GM18861 (cell line): Measurements from ENCODE around the gene LRP5.
"Not testable (repeated sequence)": the region's sequence is repeated elsewhere in the genome, so short reads cannot be mapped to it uniquely, and the experiment has no call there.

Experiments used
- ATAC-seq: cut with Tn5 transposase; IDR thresholded peaks from one replicate; pipeline ENCODE4 v1.9.1; 2021; ENCODE audit not compliant: unreplicated experiment

LRP5 gene

DNA sequence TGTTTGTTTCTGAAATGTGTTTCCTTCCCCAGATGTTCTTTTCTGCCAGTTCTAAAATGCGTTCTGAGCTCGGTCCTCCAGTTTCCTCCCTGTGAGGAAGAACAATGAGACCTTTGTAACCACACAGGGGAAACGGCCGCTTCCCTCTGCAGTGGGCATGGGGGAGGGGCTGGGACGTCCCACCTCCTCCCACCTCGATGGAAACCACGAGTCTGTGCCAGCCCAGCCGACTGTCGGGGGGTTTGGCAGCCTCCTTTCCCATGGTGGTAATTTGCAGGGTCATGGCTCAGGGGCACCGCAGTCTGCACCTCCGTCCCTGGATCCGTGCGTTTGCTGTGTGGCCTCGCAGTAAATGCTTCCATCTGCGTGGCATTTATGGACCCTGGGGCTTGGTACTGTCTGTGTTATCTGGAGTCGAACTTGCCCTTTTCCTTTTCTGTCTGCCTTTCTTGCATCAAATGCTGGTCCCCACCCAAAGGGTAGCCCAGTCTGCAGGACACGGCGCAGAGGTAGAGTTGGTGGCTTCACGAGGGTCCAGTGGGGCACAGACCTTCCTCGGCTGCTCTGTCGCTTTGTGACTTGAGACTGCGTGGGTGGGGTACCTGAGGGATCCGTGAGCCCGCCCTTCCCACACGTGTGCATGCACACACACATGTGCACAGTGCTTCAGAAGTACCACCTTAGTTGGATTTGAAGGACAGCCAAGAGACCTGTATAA, 16.1 kb downstream of the LRP5 start:
- no peak for ATAC-seq

DNA sequence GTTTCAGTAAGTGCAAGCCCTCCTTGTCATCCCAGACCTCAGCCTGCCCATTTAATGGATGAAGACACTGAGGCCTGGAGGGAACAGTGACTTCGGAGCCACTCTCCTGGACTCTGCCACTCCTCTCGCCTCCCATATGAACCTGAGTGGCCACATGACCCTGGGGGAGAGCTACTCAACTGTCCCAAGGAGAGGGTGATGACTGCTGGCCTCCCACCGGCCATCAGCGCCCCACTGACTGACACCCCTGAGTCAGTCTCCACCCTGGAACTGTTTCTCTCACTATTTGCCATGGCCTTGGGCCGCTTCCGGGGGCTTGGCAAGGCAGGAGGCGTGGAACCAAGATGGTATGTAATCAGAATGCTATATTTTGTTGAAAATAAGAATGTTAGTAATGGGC, 17.1 kb downstream of the LRP5 start:
- ATAC-seq = no peak

DNA sequence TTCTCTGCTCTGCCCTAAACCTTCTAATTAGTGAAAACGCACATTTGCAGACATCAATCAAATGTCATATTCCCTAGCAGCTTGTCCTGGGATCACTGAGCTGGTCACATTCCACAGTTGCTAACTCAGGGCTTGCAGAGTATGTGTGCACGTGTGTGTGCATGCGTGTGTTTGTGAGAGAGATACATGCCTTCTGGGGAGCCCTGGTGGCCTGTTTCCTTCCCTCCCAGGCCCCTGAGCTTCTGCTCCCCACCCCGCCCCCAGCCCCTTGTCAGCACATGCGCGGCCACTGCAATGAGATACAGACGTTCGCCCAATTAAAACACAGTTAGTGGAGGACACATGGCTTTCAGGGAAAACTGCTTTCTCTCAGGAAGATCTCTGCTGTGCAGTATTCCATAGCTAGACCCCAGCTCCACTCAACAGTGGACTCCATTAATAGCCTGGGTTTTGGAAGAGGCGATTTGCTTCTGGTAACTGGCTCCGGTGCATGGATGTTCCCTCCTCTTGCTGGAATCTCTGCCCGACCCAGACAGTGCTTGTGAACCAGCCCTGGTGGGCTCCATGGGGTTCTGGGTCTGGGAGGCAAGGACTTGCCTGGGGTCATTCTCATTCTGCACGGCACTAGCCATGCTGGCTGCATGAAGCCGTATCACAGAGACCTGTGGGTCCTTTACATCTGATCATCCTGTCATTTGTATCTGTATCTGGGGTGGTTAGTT, 17.7 kb downstream of the LRP5 start:
- no peak for ATAC-seq

DNA sequence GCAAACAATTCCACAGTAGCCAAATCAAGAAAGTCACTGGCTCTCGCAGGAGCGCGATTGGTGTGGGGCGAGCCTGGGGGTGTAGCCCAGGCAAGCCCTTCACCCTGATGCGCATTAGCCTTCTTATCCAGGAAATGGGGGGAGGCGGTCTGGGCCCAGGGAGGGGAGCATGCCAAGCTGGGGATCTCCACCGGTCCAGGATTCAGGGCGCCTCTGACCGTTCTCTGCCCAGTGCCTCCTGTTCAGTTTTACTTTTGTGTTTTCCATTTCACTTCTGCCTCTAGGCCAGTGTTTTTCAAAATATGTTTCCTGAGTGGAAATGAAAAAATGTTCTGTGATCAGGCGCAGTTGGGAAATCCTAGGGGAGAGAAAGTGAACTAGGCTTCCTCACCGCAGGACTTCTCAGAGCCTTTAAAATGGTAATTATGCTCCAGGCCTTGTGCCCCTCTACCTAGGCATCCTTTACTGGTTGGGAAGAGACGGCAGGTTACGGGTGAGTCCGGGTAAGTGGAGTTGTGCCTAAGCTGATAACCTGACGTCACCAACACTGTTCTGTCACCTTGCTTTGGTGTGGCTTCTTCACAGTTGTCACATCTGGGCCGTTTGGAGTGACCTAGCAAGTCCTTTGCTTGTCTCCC, 18.4 kb downstream of the LRP5 start:
- ATAC-seq = no peak

DNA sequence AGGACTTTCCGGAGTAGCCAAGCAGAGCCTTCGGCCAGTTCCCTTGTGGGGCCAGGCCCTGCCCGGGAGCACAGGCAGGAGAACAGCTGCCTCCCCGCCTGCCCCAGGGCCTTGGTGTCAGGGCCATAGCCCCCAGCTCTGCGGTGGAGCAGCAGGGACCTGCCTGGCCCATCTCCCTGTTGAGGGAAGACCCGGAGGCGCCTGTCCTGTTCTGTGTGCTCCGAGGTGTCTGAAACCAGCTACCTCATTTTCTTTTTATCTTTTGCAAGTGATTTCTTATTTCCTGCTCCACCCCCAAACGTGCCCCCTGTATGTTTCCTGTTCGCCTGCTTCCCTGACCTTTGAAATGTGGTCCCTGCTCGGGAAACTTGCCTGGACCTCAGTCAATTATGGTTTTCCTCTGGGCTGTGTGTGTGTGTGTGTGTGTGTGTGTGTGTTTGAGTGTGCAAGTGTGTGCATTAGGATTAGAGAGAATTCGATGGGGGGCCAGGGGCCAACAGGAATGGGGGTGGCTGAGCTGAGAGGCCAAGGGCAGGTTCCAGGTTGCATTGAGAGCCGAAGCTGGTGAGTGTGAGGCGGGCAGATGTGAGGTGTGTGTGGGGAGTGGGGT, 19.1 kb downstream of the LRP5 start:
- ATAC-seq = no peak

DNA sequence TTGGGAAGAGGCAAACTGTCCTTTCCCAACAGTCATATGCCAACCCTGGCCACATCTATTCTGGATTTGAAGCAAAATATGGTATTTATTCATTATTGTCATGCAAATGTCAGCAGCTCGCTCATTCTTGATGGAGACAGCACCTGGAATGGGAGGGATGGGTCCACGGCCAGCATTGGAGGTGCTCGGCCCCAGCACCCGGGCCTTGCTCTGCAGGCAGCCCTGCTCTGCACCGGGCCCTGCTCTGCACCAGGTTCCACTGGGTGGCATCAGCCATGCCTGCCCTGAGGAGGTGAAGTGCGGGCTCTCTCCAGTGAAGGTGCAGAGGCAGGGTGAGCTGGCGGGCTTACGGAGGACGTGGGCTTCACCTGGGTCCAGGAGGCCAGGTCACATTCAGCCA, 19.8 kb downstream of the LRP5 start:
- no peak for ATAC-seq

DNA sequence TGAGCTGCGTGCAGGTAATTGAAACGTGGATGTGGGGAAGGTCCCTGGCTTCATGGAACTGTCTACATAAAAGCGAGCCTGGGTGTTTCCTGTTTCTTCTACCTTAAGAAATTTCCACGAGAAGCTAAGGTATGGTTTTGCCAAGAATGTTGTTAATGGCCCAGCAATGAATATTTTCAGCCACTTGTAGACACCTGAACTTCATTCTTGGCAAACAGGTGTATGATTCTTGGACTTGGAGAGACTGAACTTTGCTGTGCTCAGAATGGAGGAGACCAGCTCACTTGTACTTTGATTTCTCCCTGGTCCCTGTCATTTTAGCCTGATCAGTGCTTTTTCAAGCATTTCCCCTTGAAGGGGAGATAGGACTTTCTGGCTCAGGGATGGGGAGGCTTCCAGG, 20.8 kb downstream of the LRP5 start:
- no peak for ATAC-seq

DNA sequence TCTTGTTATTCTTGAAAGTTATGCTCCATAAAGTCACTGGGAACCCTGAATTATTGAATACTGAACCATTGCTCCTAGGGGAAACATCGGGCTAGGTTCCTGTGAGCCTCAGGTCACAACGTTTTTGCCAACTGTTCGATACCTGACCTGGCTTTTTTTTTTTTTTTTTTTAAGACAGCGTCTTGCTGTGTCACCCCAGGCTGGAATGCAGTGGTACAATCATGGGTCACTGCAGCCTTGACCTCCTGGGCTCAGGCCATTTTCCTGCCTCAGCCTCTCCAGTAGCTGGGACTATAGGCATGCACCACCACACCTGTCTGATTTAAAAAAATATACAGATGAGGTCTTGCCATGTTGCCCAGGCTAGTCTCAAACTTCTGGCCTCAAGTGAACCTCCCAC, 22.5 kb downstream of the LRP5 start:
- no peak for ATAC-seq

DNA sequence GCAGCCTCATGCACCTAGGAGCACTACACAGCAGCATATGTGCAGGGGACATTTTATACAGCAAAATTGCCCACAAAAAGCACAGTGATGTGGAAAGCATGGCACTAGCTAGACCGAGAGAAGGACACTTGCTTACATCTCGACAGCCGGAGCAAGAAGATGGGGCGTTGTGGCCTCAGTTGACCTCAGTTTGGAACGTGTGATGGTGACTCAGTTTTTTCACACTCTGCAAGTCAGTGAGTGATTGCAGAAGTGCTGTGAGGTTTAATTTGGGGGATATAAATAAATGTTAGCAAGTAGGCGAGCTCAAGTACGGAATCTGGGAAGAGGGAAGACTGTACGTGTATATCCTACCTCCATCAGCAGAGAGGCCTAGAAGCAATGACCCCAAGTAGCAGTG, 23.3 kb downstream of the LRP5 start:
- no peak for ATAC-seq

DNA sequence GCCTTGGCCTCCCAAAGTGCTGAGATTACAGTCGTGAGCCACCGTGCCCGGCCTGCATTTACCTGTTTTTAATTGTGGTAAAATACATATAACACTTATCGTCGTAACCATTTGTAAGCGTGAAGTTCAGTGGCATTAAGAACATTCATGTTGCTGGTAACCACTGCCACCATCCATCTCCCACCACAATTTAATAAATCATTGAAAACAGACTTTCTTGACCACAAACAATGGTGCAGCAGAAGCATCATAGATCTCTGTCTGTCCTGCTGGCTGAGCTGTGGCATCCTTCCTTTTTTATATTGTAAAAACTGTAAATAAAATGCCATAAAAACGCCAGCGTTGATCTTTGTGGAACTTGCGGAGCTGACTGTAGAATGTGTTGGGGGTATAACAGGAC, 24.3 kb downstream of the LRP5 start:
- no peak for ATAC-seq

DNA sequence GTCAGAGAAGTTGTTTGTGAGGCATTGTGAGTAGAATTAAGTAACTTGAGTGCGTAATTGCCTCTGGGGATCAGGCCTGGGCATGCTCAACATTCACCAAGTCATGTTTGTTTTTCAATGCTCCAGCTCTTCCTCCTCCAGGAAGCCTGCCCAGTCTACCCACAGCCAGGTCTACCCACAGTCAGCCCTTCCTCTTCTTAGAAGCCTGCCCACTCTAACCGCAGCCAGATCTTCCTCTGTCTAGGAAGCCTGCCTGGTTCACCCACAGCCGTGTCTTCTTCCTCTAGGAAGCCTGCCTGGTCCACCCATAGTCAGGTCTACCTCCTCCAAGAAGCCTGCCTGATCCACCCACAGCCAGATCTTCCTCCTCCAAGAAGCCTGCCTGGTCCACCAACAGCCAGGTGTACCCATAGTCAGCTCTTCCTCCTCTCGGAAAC, 25.0 kb downstream of the LRP5 start:
- ATAC-seq = no peak

DNA sequence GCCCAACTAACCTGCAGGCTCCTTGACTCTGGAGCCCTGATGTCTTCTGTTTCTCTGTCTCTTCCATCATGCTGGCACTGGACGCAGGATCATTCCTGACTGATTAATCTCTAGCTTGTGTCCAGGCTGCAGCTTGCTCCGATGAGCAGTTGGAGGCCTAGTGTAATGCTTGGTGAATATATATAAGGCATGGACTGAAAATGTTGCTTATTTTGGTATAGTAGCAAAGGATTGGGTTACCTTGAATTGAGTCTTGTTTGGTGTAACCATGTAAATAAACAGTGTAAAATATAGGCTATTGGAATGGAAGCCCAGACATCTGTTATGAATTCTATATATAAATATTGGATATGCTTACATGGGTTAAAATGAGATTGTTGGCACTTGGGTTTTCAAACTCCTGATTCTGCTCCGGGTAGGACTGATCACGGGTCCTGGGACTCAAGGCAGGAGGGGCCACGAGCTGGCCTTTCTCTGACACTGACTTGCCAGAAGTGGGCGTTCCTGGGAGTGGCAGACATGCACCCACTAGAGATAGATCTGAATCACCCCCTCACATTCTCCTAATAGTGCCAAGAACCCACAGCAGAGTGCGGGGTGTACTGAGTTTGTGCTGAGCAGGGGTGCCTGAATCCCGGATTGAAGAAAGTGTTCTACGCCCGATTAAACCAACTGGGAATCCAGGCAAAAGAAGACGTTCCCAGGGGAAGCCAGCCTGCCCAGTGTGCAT, 25.8 kb downstream of the LRP5 start:
- ATAC-seq = no peak

DNA sequence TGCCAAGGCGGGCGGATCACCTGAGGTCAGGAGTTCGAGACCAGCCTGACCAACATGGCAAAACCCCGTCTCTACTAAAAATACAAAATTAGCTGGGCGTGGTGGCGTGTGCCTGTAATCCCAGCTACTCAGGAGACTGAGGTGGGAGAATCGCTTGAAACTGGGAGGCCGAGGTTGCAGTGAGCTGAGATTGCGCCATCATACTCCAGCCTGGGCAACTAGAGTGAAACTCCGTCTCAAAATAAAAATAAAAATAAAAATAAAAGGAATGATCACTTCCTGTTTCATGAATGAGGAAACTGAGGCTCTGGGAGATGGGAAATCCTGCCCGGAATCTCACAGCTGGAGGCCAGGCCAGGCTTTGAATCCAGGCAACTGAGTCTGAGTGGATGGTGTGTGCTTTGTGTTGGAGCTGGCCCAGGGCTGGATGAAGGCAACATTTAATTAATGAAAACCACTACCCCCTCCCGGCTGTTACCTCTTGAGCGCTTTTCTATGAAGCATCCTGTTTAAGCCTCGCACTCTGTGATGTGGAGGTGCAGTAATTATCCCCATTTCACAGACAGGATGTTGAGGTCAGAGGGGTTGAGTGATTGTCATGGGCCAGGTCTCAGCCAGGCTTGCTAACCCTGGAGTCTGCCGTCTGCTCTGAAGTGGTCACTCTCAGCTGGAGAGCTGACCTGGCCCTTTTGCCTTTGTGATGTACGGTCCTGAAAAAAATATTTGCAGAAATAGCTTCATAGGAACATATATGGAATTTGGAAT, 27.8 kb downstream of the LRP5 start:
- ATAC-seq = no peak

DNA sequence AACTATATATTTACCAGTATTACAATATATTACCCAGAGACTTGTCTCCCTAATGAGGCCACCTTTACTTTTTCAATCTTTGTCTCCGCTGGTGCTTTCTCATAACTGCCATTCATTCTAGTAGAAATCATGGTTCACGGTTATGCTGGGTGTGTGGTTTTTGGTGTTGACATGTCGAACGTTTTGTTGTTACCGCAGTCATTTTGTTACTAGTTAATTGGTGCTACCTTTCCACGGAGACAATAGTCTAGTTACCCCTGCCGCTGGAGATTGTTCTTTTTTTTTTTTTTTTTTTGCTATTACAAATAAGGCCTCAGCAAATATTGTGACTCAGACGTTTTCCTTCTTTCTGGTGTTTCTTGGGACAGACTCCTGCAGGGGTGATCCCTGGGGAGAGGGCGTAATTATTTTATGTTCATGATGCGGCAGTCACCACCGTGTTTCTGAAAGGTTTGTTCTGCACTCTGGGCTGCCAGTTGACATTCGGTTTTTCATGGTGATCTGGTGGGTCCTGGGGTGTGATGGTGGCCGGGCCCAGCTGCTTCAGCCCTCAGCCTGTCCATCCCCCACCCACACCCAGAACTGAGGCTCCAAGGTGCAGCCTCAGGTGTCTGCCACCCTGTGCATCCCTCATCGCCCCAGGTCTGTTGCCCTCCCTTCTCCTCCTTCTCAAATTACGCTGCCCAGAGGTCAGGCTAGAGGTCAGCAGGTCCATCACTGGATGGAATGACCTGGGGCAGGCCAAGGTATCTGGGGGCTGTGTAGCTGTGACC, 28.6 kb downstream of the LRP5 start:
- ATAC-seq = no peak

DNA sequence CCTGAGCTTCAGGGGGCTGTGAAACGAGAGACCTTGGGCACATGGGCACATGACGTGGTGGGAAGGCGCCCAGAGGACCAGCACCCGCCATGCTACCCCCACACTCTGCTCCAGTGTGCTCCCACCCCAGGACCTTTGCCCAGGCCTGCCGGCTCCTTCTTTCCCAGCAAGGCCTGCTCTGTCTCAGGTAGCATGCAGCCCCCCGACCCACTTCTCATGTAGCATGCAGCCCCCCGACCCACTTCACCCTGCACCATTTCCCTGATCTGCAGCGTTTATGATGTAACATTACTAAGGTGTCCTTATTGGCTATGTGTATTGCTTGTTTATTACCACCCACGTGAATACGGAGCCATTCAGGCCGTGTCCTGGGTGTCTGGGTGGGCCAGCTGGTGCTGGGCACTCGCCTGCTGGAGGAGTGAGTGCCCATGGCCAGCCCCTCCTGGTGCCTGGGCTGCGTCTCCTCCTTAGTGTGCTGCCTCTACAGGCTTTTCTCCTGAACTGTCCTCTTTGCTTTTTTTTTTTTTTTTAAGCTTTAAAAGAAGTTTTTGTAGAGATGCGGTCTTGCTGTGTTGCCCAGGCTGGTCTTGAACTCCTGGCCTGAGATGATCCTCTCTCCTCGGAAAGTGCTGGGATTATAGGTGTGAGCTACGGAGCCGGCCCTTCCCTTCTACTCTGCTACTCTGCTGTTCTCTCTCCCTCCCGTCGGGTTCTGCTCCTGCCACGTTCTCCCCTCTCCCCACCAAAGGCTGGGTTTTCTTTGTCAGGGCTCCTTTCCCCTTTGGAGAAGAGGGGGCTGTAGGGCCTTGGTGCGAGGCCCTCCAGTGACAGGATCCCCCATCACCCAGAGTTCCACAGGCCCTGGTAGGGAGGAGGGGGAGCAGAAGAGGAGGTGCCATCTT, 29.4 kb downstream of the LRP5 start:
- ATAC-seq = no peak

DNA sequence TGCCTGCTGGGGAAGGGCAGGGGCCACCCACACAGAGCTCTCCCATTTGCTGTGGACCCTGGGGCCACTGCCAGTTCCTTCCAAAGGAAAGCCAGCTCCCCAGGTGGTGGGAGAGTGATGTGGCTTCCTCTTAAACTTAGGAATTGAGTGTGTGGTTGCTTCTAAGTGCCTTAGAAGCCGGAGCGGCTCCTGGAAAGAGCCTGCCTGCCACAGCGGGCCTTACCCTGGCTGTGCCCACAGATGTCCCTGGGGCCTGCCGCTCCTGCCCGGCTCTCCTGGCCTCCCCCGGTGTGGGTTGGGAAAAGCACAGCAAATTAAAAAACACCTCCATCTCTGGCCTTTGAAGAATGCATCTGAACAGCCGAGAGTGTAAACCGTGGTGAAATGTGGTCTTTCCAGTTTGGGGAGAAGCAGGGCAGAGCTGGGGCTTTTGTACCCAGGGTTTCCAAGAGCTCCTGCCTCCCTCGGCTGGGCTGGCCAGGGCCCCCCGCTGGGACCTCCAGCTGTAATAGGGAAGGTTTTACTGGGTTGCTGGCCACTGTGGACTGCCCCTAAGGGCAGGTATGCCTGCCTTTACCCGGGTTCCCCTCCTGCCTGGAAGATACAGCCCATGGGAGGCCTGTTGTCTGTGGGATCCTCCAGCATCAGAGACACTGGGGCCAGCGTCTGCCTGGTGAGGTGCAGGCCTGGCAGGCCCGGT, 30.2 kb downstream of the LRP5 start:
- ATAC-seq = no peak

DNA sequence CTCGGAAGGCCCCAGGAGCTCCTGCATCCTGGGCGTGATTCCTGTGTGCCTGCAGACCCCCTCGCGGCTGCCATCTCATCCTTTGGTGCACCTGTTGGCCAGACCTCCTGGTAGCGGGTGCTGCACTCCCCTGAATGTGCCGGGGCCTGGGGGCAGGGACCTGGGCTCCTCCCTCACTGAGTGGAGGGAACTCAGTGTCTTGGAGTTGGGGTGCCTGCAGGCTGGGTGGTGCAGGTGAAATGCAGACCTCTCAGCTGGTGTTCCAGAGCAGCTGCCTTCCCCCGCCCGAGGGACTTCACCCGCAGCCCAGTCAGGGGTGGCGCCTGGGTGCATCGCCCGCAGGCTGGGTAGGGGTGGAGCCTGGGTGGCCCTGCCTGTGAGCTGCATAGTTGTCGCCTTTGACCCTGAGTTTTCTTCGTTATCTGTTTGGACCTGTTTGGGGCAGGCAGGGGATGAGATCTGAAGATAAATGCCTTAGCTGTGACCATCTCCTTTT, 31.4 kb downstream of the LRP5 start:
- ATAC-seq = no peak

DNA sequence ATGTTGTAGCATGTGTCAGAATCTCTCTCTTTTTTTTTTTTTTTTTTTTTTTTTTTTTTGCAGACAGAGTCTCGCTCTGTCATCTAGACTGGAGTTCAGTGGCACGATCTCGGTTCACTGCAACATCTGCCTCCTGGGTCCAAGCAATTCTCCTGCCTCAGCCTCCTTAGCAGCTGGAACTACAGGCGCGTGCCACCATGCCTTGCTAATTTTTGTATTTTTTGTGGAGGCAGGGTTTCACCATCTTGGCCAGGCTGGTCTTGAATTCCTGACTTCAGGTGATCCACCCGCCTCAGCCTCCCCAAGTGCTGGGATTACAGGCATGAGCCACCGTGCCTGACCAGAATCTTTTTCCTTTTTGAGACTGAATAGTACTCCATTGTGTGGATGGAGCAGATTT, 32.4 kb downstream of the LRP5 start:
- ATAC-seq = not testable (repeated sequence)
